HepG2 (cell line): ENCODE data around the gene ATP9B.

ENCODE experiments used
- POLR2A ChIP-seq, 2 experiments: IDR thresholded peaks; 2 replicates each; pipeline ENCODE4 v1.6.1; 2011; ENCODE audit warnings: low read depth in 2 of 2, low read length in 2 of 2, mild to moderate bottlenecking in 1 of 2, moderate library complexity in 1 of 2; ENCODE audit not compliant: insufficient read depth in 1 of 2
- SMAD3 ChIP-seq: sonication (generic); formaldehyde crosslinking; IDR thresholded peaks from 2 replicates; pipeline ENCODE4 v1.4.0; 2020; ENCODE audit warnings: missing genetic modification reagents
- TFDP2 ChIP-seq: sonication (generic); formaldehyde crosslinking; IDR thresholded peaks from 2 replicates; pipeline ENCODE4 v1.4.0; 2020; ENCODE audit warnings: missing genetic modification reagents
- ZBTB43 ChIP-seq: sonication (generic); formaldehyde crosslinking; conservative IDR thresholded peaks from 2 replicates; pipeline ENCODE4 v1.4.0; 2020; ENCODE audit warnings: missing genetic modification reagents
- ZSCAN20 ChIP-seq: sonication (generic); formaldehyde crosslinking; IDR thresholded peaks from 2 replicates; pipeline ENCODE4 v1.4.0; 2020; ENCODE audit warnings: missing genetic modification reagents, mild to moderate bottlenecking, borderline replicate concordance

DNA sequence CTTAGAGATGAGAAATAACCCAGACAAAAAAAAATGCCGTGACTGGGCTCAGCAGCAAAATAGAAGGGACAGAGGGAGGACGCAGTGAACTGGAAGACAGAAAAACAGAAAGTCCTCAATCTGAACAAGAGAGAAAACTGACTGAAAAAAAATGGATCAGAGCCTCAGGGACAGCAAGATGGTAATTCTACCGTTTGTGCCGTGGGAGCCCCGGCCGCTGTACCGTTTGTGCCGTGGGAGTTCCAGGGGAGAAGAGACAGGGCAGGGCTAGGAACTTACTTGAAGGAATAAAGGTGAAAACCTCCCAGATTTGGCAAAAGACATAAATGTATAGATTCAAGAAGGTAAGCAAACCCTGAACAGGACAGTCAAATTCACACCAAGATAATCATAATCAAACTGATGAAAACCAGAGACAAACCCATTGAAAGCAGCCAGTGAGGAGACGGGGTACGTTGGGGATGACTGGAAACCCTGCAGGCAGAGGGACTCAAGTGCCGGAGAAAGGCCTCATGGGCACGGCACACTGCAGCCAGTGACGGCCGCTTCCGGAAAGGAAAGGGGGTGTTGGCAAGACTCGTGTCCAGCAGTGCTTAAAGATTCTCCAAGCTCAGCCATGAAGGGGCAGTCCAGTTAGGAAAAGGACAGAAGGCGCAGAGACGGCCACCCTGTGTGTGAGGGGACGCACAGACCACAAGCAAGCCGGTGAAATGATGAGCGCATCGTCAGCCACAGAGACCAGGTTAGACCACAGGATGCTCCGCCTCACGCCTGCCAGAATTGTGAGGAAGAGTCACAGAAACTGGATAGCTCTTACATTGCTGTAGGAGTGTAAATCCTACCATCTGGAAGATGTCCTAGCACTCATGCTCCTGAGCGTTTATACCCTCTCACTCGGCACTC, 286.5 kb downstream of the ATP9B start:
- TF ChIP-seq SMAD3 (CRISPR knock-in tag), result no peak
- no peak for TF ChIP-seq ZSCAN20 (CRISPR knock-in tag)
- no peak for TF ChIP-seq ZBTB43
- no peak for TF ChIP-seq POLR2A (IDR thresholded peaks at IDR 0.05; ENCODE audit: insufficient read depth in 1 of 2, low read depth in 2 of 2, low read length in 2 of 2)
- no peak for TF ChIP-seq TFDP2
